Measurements from ENCODE around the gene PARVG. TPM values are rescaled to one million over a fixed set of nuclear protein-coding genes. Genes with fewer than 3 reads are reported as not detected.

Gene PARVG
- total and polyA plus RNA-seq, 2 of the 8 experiments (the other 6 are each of a cell fraction or from before 2014, with no cell fraction given), result 0.37 to 1.5 TPM

DNA sequence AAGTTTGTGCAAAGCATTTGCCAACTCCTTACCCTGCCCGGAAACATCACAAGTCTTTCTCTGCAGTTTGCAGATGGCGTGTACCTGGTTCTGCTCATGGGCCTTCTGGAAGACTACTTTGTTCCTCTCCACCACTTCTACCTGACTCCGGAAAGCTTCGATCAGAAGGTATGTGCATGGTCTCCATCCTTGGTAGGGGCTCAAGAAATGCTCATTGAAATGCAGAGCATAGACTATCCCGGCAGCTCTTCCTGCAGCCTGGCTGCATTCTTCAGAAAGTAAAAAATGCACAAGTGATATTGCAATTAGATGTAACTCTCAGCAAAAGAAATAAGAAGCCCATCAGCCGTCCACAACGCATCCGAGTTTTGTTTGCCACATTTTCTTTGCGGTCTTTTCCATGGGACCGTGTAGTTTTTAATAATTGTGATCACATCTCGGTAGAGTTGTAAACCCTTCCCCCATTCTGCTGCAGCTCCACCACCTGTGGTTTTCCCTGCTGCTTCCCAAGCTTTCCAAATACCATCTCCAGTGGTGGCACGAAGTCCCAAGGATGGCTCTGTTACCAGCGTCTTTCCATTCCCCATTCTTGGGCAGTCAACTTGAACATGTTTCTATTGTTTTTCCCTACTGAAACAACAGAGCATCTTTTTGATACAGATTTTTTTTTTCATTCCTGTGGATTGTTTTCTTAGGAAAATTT, 22.7 kb upstream of the PARVG start:
- H4K8ac ChIP-seq (ENCODE audit: extremely low read depth, insufficient read depth, low read length), result no peak overlapping the region
- WGBS, 2 experiments (ENCODE audit: extremely low coverage in 1 of 2, insufficient coverage in 1 of 2, insufficient read length in 1 of 2, insufficient replicate concordance in 2 of 2, low coverage in 1 of 2, low lambda C conversion rate in 2 of 2, missing lambda C conversion rate in 1 of 2), result 71% methylated on average over 13 of the region's 13 CpGs; no CpG with 5 or more reads in 1 of the 2 experiments
- H2BK120ac ChIP-seq (replicated peaks; ENCODE audit: low read depth, low read length), result peak overlapping the region; percentile 6
- H3K4ac ChIP-seq (replicated peaks; ENCODE audit: insufficient read length, low read depth, low read length), result no peak overlapping the region
- POLR2A ChIA-PET (ENCODE audit: partially characterized antibody), result interaction anchor here (1.4 to 2.4 kb wide), 3 partner anchors 10 to 22 kb away, joined by 4 to 21 read pairs (median 4); no protein-coding TSS in a partner anchor
- H3K4me3 ChIP-seq (ENCODE audit: extremely low read depth in 1 of 4, insufficient read depth in 2 of 4, low read depth in 3 of 4, low read length in 4 of 4), result no peak overlapping the region
- H3K9me3 ChIP-seq (ENCODE audit: insufficient read depth in 2 of 2, low read depth in 1 of 2, low read length in 1 of 2), result no peaks in the 10 kb centered on the region
- FAIRE-seq, result peak; percentile 36
- H3K4me1 ChIP-seq (replicated peaks in 1 of 4; ENCODE audit: control insufficient read depth in 3 of 4, insufficient read depth in 4 of 4, low read length in 3 of 4), result peaks cover 4 to 21% (median 12%) of the 10 kb centered on the region in 4 experiments; a peak in 6 of 7 replicates
- H3K4me2 ChIP-seq (ENCODE audit: insufficient read depth in 1 of 2, low read depth in 2 of 2, low read length in 2 of 2), result peak overlapping the region in 1 of 2 experiments; percentile 29; a peak in 1 of 4 replicates
- H3K9ac ChIP-seq (replicated peaks in 1 of 4; ENCODE audit: extremely low read depth in 1 of 4, low read depth in 3 of 4, low read length in 3 of 4), result no peak overlapping the region
- H3K27me3 ChIP-seq (replicated peaks in 1 of 4; ENCODE audit: control insufficient read depth in 3 of 4, extremely low read depth in 1 of 4, insufficient read depth in 3 of 4, low read length in 3 of 4), result no peaks in the 10 kb centered on the region
- H2BK5ac ChIP-seq (ENCODE audit: low read depth, low read length), result peak overlapping the region; percentile 78; the same call in 1 of the 2 replicates
- H3K56ac ChIP-seq (replicated peaks; ENCODE audit: insufficient read length, low read depth, low read length), result no peak overlapping the region
- peak overlapping the region; percentile 90 for H2BK20ac ChIP-seq (ENCODE audit: low read length)
- H2BK12ac ChIP-seq (ENCODE audit: low read depth, low read length), result peak overlapping the region; percentile 80; the same call in 1 of the 2 replicates
- peak overlapping the region; percentile 89 for H4K91ac ChIP-seq (replicated peaks; ENCODE audit: insufficient read length, low read length)
- no peaks in the 10 kb centered on the region for H3K79me2 ChIP-seq (ENCODE audit: control insufficient read depth in 1 of 2, insufficient read depth in 2 of 2, low read length in 2 of 2)
- H3K14ac ChIP-seq (ENCODE audit: insufficient read length), result no peak overlapping the region
- no peaks in the 10 kb centered on the region for H4K20me1 ChIP-seq (replicated peaks in 1 of 2; ENCODE audit: control insufficient read depth in 1 of 2, insufficient read depth in 2 of 2, low read length in 2 of 2)
- H3K79me1 ChIP-seq (ENCODE audit: low read depth, low read length), result no peaks in the 10 kb centered on the region; the same call in 1 of the 2 replicates
- no peak overlapping the region for H2AFZ ChIP-seq (ENCODE audit: low read length)
- no peak overlapping the region; the same call in 1 of the 2 replicates for H3K18ac ChIP-seq (ENCODE audit: extremely low read depth, low read length)
- H3K23ac ChIP-seq (ENCODE audit: insufficient read length), result no peak overlapping the region
- no peak overlapping the region for H4K5ac ChIP-seq (ENCODE audit: insufficient read length, low read depth, low read length)
- H2AK5ac ChIP-seq (ENCODE audit: low read depth, low read length), result peak overlapping the region; percentile 75; the same call in 1 of the 2 replicates
- no peaks in the 10 kb centered on the region; a peak in 1 of 8 replicates for H3K36me3 ChIP-seq (ENCODE audit: control insufficient read depth in 2 of 4, insufficient read depth in 4 of 4, low read length in 3 of 4)
- CTCF ChIA-PET (ENCODE audit: partially characterized antibody), result interaction anchor here (0.7 to 2.4 kb wide), 6 partner anchors 10 to 1001 kb away, joined by 3 to 8 read pairs (median 4); no protein-coding TSS in a partner anchor
- DNase-seq (ENCODE audit: low read depth in 1 of 2, low spot score in 2 of 2), result no peak
- H2BK15ac ChIP-seq (ENCODE audit: low read length), result no peak overlapping the region
- peaks cover 8% of the 10 kb centered on the region; the same call in 1 of the 2 replicates for H3K23me2 ChIP-seq (ENCODE audit: low read depth, low read length)
- H3K27ac ChIP-seq (ENCODE audit: low read depth, low read length), result no peak overlapping the region; the same call in 1 of the 2 replicates
- TF ChIP-seq HDAC2 (IDR thresholded peaks at IDR 0.05; ENCODE audit: borderline replicate concordance in 1 of 2, low read depth in 2 of 2, low read length in 2 of 2) (peak in 1 of 2 experiments; percentile 67; a peak in 1 of 4 replicates), CEBPB (IDR thresholded peaks at IDR 0.05; ENCODE audit: low read depth, low read length) (no peak), BRCA1 (IDR thresholded peaks at IDR 0.05; ENCODE audit: low read depth, low read length) (no peak)
